GM23338 (cell line): ENCODE data around the gene THSD7A. TPM values are rescaled to one million over a fixed set of nuclear protein-coding genes. Genes with fewer than 3 reads are reported as not detected.

Experiments used
- ATAC-seq: fragments of 200-7000 bp; cut with Tn5 transposase; 3 replicates; pipeline ENCODE4 v1.9.1; 2020
- DNase-seq: peaks from one replicate; pipeline ENCODE4 v3.0.0-alpha.2; 2015; ENCODE audit warnings: low spot score
- H2AFZ ChIP-seq: fragments of 200-600 bp; sonication (generic); 2 replicates; pipeline ENCODE4 v1.8.0; 2016; ENCODE audit warnings: antibody characterized with exemption, mild to moderate bottlenecking, moderate library complexity
- H3F3A ChIP-seq: fragments of 200-600 bp; sonication (generic); replicated peaks from 2 replicates; pipeline ENCODE4 v1.8.0; 2017; ENCODE audit warnings: antibody characterized with exemption, mixed run types, low read depth
- H3K27ac ChIP-seq: fragments of 200-600 bp; sonication (generic); 2 replicates; pipeline ENCODE4 v1.6.1; 2016; ENCODE audit warnings: low read depth
- H3K27me3 ChIP-seq: fragments of 200-600 bp; sonication (generic); 2 replicates; pipeline ENCODE4 v1.8.0; 2016; ENCODE audit warnings: mild to moderate bottlenecking, mixed run types, moderate library complexity; ENCODE audit not compliant: insufficient read depth
- H3K36me3 ChIP-seq: fragments of 200-600 bp; sonication (generic); 2 replicates; pipeline ENCODE4 v1.8.0; 2016; ENCODE audit warnings: mild to moderate bottlenecking; ENCODE audit not compliant: insufficient read depth
- H3K4me1 ChIP-seq: fragments of 200-600 bp; sonication (generic); 2 replicates; pipeline ENCODE4 v1.8.0; 2016; ENCODE audit warnings: mild to moderate bottlenecking, moderate library complexity; ENCODE audit not compliant: insufficient read depth
- H3K4me2 ChIP-seq: fragments of 200-600 bp; sonication (generic); 2 replicates; pipeline ENCODE4 v1.7.1; 2017; ENCODE audit warnings: mixed run types
- H3K4me3 ChIP-seq: fragments of 200-600 bp; sonication (generic); 2 replicates; pipeline ENCODE4 v1.6.1; 2016; ENCODE audit warnings: mixed run types
- H3K79me2 ChIP-seq: fragments of 200-600 bp; sonication (generic); replicated peaks from 2 replicates; pipeline ENCODE4 v1.8.0; 2017; ENCODE audit warnings: mild to moderate bottlenecking; ENCODE audit not compliant: insufficient read depth
- H3K9me2 ChIP-seq: fragments of 200-600 bp; sonication (generic); 2 replicates; pipeline ENCODE4 v1.8.0; 2017; ENCODE audit not compliant: insufficient read depth
- H4K20me1 ChIP-seq: fragments of 200-600 bp; sonication (generic); replicated peaks from 2 replicates; pipeline ENCODE4 v1.8.0; 2017; ENCODE audit warnings: mild to moderate bottlenecking; ENCODE audit not compliant: insufficient read depth
- H3K27ac Mint-ChIP-seq: 2 replicates; pipeline ENCODE4 v1.8.0; 2020; ENCODE audit warnings: inconsistent platforms, mild to moderate bottlenecking, moderate library complexity, mixed read lengths
- H3K27me3 Mint-ChIP-seq: 3 replicates; pipeline ENCODE4 v1.8.0; 2022; ENCODE audit warnings: low read depth, mild to moderate bottlenecking, moderate library complexity, mixed read lengths, inconsistent platforms; ENCODE audit not compliant: insufficient read depth, poor library complexity
- H3K36me3 Mint-ChIP-seq: 3 replicates; pipeline ENCODE4 v1.8.0; 2021; ENCODE audit warnings: low read depth, mild to moderate bottlenecking, inconsistent platforms, moderate library complexity, mixed read lengths
- H3K4me1 Mint-ChIP-seq: 3 replicates; pipeline ENCODE4 v1.8.0; 2020; ENCODE audit warnings: mild to moderate bottlenecking, inconsistent platforms, mixed read lengths
- H3K4me3 Mint-ChIP-seq: 3 replicates; pipeline ENCODE4 v1.8.0; 2021; ENCODE audit warnings: moderate library complexity, mild to moderate bottlenecking, inconsistent platforms, mixed read lengths
- H3K9me3 Mint-ChIP-seq: 3 replicates; pipeline ENCODE4 v1.8.0; 2020; ENCODE audit warnings: moderate library complexity, mild to moderate bottlenecking, inconsistent platforms, mixed read lengths
- CREB1 ChIP-seq: fragments of 250-450 bp; sonication (Bioruptor Pico); IDR thresholded peaks from 2 replicates; pipeline ENCODE4 v1.5.0; 2020; ENCODE audit warnings: low read depth, mild to moderate bottlenecking, moderate library complexity
- EZH2 ChIP-seq: fragments of 200-600 bp; sonication (generic); IDR thresholded peaks from one replicate; pipeline ENCODE4 v1.8.0; 2017; ENCODE audit warnings: antibody characterized with exemption, mild to moderate bottlenecking, low read depth; ENCODE audit not compliant: unreplicated experiment
- EZH2phosphoT487 ChIP-seq: fragments of 200-600 bp; sonication (generic); IDR thresholded peaks from one replicate; pipeline ENCODE4 v1.8.1; 2018; ENCODE audit warnings: antibody characterized with exemption; ENCODE audit not compliant: unreplicated experiment
- JUNB ChIP-seq: IDR thresholded peaks from one replicate; pipeline ENCODE4 v1.6.1; 2016; ENCODE audit warnings: antibody characterized with exemption; ENCODE audit not compliant: unreplicated experiment
- NANOG ChIP-seq: IDR thresholded peaks from 2 replicates; pipeline ENCODE4 v1.6.1; 2016; ENCODE audit warnings: antibody characterized with exemption, borderline replicate concordance
- POLR2AphosphoS5 ChIP-seq: IDR thresholded peaks from 2 replicates; pipeline ENCODE4 v1.6.1; 2016; ENCODE audit warnings: antibody characterized with exemption, low read depth
- REST ChIP-seq: IDR thresholded peaks from one replicate; pipeline ENCODE4 v1.6.1; 2018; ENCODE audit warnings: antibody characterized with exemption; ENCODE audit not compliant: unreplicated experiment
- STAT1 ChIP-seq: IDR thresholded peaks from one replicate; pipeline ENCODE4 v1.6.1; 2016; ENCODE audit warnings: antibody characterized with exemption; ENCODE audit not compliant: unreplicated experiment
- ZNF114 ChIP-seq: fragments of 250-450 bp; sonication (Bioruptor Pico); IDR thresholded peaks from 2 replicates; pipeline ENCODE4 v1.5.0; 2020; ENCODE audit warnings: mild to moderate bottlenecking, moderate library complexity
- ZNF331 ChIP-seq: fragments of 250-450 bp; sonication (Bioruptor Pico); IDR thresholded peaks from 2 replicates; pipeline ENCODE4 v1.5.0; 2020; ENCODE audit warnings: low read depth, mild to moderate bottlenecking, moderate library complexity
- polyA plus RNA-seq: library from polyadenylated mRNA; unstranded; fragments of >200 nt; fragmentation: Nextera tagmentation; extraction: Ambion mirVana; gene quantifications from 2 replicates; pipeline ENCODE4 v1.2.1, GENCODE V29; 2016
- total RNA-seq: library from RNA; depleted of rRNA; stranded (reverse); fragments of >200 nt; shearing (Covaris generic); gene quantifications from 2 replicates; pipeline ENCODE4 v1.2.3, GENCODE V29; 2014
- TF ChIP-seq, protein P1 (sequence below): IDR thresholded peaks from 2 replicates; pipeline ENCODE4 v1.6.1; 2016; ENCODE audit warnings: antibody characterized with exemption
- TF ChIP-seq, protein P2 (sequence below), 2 experiments: fragments of 200-600 bp in 1 of 2; sonication (generic) in 1 of 2; conservative IDR thresholded peaks; 2 replicates each; pipeline versions ENCODE4 v1.5.1 to v1.6.1; 2016 to 2017; ENCODE audit warnings: antibody characterized with exemption in 2 of 2, low read depth in 2 of 2, mild to moderate bottlenecking in 2 of 2, moderate library complexity in 1 of 2
- TF ChIP-seq, protein P3 (sequence below): fragments of 250-450 bp; sonication (Bioruptor Pico); IDR thresholded peaks from 2 replicates; pipeline ENCODE4 v1.5.0; 2020; ENCODE audit warnings: mild to moderate bottlenecking, moderate library complexity

The THSD7A gene
- total and polyA plus RNA-seq, 2 experiments from 2014 or later: 1.3 to 2.1 TPM

- Histone ChIP-seq H3F3A (no peaks in the 10 kb centered on the region), H3K4me2 (no peak overlapping the region), H3K27me3 (peaks cover 13% of the 10 kb centered on the region; the same call in 1 of the 2 replicates), H3K36me3 (no peaks in the 10 kb centered on the region), H3K9me2 (no peaks in the 10 kb centered on the region), H3K4me3 (no peak overlapping the region), H3K79me2 (no peaks in the 10 kb centered on the region), H3K4me1 (peaks cover 24% of the 10 kb centered on the region), H2AFZ (no peak overlapping the region), H3K27ac (no peak overlapping the region), H4K20me1 (no peaks in the 10 kb centered on the region)
- no peak overlapping the region for H3K4me3 Mint-ChIP-seq
- H3K27ac Mint-ChIP-seq: no peak overlapping the region
- H3K9me3 Mint-ChIP-seq: peaks cover 7% of the 10 kb centered on the region
- TF ChIP-seq, protein P1, sequence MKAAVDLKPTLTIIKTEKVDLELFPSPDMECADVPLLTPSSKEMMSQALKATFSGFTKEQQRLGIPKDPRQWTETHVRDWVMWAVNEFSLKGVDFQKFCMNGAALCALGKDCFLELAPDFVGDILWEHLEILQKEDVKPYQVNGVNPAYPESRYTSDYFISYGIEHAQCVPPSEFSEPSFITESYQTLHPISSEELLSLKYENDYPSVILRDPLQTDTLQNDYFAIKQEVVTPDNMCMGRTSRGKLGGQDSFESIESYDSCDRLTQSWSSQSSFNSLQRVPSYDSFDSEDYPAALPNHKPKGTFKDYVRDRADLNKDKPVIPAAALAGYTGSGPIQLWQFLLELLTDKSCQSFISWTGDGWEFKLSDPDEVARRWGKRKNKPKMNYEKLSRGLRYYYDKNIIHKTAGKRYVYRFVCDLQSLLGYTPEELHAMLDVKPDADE: no peak
- TF ChIP-seq, protein P2, sequence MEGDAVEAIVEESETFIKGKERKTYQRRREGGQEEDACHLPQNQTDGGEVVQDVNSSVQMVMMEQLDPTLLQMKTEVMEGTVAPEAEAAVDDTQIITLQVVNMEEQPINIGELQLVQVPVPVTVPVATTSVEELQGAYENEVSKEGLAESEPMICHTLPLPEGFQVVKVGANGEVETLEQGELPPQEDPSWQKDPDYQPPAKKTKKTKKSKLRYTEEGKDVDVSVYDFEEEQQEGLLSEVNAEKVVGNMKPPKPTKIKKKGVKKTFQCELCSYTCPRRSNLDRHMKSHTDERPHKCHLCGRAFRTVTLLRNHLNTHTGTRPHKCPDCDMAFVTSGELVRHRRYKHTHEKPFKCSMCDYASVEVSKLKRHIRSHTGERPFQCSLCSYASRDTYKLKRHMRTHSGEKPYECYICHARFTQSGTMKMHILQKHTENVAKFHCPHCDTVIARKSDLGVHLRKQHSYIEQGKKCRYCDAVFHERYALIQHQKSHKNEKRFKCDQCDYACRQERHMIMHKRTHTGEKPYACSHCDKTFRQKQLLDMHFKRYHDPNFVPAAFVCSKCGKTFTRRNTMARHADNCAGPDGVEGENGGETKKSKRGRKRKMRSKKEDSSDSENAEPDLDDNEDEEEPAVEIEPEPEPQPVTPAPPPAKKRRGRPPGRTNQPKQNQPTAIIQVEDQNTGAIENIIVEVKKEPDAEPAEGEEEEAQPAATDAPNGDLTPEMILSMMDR (conservative IDR thresholded peaks at IDR 0.05; ENCODE audit: low read depth in 2 of 2): no peak
- no peak for TF ChIP-seq POLR2AphosphoS5
- TF ChIP-seq JUNB: no peak
- no peak for TF ChIP-seq ZNF114 (CRISPR knock-in tag)
- no peak for TF ChIP-seq STAT1
- no peak for TF ChIP-seq ZNF331 (CRISPR knock-in tag)
- TF ChIP-seq, protein P3, sequence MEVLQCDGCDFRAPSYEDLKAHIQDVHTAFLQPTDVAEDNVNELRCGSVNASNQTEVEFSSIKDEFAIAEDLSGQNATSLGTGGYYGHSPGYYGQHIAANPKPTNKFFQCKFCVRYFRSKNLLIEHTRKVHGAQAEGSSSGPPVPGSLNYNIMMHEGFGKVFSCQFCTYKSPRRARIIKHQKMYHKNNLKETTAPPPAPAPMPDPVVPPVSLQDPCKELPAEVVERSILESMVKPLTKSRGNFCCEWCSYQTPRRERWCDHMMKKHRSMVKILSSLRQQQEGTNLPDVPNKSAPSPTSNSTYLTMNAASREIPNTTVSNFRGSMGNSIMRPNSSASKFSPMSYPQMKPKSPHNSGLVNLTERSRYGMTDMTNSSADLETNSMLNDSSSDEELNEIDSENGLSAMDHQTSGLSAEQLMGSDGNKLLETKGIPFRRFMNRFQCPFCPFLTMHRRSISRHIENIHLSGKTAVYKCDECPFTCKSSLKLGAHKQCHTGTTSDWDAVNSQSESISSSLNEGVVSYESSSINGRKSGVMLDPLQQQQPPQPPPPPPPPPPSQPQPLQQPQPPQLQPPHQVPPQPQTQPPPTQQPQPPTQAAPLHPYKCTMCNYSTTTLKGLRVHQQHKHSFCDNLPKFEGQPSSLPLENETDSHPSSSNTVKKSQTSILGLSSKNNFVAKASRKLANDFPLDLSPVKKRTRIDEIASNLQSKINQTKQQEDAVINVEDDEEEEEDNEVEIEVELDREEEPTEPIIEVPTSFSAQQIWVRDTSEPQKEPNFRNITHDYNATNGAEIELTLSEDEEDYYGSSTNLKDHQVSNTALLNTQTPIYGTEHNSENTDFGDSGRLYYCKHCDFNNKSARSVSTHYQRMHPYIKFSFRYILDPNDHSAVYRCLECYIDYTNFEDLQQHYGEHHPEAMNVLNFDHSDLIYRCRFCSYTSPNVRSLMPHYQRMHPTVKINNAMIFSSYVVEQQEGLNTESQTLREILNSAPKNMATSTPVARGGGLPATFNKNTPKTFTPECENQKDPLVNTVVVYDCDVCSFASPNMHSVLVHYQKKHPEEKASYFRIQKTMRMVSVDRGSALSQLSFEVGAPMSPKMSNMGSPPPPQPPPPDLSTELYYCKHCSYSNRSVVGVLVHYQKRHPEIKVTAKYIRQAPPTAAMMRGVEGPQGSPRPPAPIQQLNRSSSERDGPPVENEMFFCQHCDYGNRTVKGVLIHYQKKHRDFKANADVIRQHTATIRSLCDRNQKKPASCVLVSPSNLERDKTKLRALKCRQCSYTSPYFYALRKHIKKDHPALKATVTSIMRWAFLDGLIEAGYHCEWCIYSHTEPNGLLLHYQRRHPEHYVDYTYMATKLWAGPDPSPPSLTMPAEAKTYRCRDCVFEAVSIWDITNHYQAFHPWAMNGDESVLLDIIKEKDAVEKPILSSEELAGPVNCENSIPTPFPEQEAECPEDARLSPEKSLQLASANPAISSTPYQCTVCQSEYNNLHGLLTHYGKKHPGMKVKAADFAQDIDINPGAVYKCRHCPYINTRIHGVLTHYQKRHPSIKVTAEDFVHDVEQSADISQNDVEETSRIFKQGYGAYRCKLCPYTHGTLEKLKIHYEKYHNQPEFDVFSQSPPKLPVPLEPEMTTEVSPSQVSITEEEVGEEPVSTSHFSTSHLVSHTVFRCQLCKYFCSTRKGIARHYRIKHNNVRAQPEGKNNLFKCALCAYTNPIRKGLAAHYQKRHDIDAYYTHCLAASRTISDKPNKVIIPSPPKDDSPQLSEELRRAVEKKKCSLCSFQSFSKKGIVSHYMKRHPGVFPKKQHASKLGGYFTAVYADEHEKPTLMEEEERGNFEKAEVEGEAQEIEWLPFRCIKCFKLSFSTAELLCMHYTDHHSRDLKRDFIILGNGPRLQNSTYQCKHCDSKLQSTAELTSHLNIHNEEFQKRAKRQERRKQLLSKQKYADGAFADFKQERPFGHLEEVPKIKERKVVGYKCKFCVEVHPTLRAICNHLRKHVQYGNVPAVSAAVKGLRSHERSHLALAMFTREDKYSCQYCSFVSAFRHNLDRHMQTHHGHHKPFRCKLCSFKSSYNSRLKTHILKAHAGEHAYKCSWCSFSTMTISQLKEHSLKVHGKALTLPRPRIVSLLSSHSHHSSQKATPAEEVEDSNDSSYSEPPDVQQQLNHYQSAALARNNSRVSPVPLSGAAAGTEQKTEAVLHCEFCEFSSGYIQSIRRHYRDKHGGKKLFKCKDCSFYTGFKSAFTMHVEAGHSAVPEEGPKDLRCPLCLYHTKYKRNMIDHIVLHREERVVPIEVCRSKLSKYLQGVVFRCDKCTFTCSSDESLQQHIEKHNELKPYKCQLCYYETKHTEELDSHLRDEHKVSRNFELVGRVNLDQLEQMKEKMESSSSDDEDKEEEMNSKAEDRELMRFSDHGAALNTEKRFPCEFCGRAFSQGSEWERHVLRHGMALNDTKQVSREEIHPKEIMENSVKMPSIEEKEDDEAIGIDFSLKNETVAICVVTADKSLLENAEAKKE: no peak
- TF ChIP-seq EZH2: no peak
- no peak for TF ChIP-seq REST
- no peak for TF ChIP-seq EZH2phosphoT487
- TF ChIP-seq NANOG: no peak
- TF ChIP-seq CREB1: no peak
- peaks cover 9% of the 10 kb centered on the region; the same call in 2 of the 3 replicates for H3K36me3 Mint-ChIP-seq
- ATAC-seq (no peak), DNase-seq (no peak)
- peaks cover 5% of the 10 kb centered on the region for H3K27me3 Mint-ChIP-seq
- peaks cover 33% of the 10 kb centered on the region for H3K4me1 Mint-ChIP-seq
These were observed 339.7 kb downstream of the THSD7A start for GRCh38 chr7:11492307-11492706.
